Measurements from ENCODE around the gene LPGAT1. TPM values are rescaled to one million over a fixed set of nuclear protein-coding genes. Genes with fewer than 3 reads are reported as not detected.
A peak's percentile ranks its signal among the peaks of the same experiment; 100 is the strongest.

LPGAT1 gene
- total and polyA plus RNA-seq, 2 of the 13 experiments (the other 11 are each of a cell fraction or from before 2014, with no cell fraction given) = 12.1 to 48.3 TPM

- TF ChIP-seq ZNF646 (CRISPR knock-in tag; IDR thresholded peaks at IDR 0.05) (peak; percentile 53; the same call in 1 of the 2 replicates), ZNF207 (IDR thresholded peaks at IDR 0.05; ENCODE audit: borderline replicate concordance) (no peak), CREB1 (IDR thresholded peaks at IDR 0.05) (peak; percentile 69), CREB1 (CRISPR knock-in tag; IDR thresholded peaks at IDR 0.05) (no peak), ZNF234 (CRISPR knock-in tag; conservative IDR thresholded peaks at IDR 0.05) (no peak), ZNF790 (CRISPR knock-in tag; IDR thresholded peaks at IDR 0.05; ENCODE audit: borderline replicate concordance) (no peak), TRIM22 (IDR thresholded peaks at IDR 0.05) (no peak), ZXDC (CRISPR knock-in tag; IDR thresholded peaks at IDR 0.05) (no peak), GABPA (IDR thresholded peaks at IDR 0.05; ENCODE audit: low read depth, low read length) (no peak), GABPA (CRISPR knock-in tag; IDR thresholded peaks at IDR 0.05; ENCODE audit: low read depth) (no peak), ZNF510 (CRISPR knock-in tag; IDR thresholded peaks at IDR 0.05; ENCODE audit: low read depth) (no peak), ATF7 (IDR thresholded peaks at IDR 0.05) (peak; percentile 65), ATF7 (CRISPR knock-in tag; IDR thresholded peaks at IDR 0.05) (no peak; the same call in 1 of the 2 replicates), CREM (IDR thresholded peaks at IDR 0.05) (0 out of 2 replicates have a peak, but pooled peaks have one; percentile 14), CREM (CRISPR knock-in tag; IDR thresholded peaks at IDR 0.05) (no peak), CEBPG (CRISPR knock-in tag; IDR thresholded peaks at IDR 0.05) (peak; percentile 51; the same call in 1 of the 2 replicates), ZNF740 (CRISPR knock-in tag; IDR thresholded peaks at IDR 0.05) (no peak), ZMYM4 (CRISPR knock-in tag; IDR thresholded peaks at IDR 0.05) (0 out of 2 replicates have a peak, but pooled peaks have one; percentile 7), NONO (IDR thresholded peaks at IDR 0.05) (no peak), NONO (CRISPR knock-in tag; conservative IDR thresholded peaks at IDR 0.05) (0 out of 2 replicates have a peak, but pooled peaks have one; percentile 42), KAT2B (IDR thresholded peaks at IDR 0.05; ENCODE audit: borderline replicate concordance, low read depth, low read length) (no peak), ZNF460 (CRISPR knock-in tag; IDR thresholded peaks at IDR 0.05; ENCODE audit: borderline replicate concordance) (no peak)
These were observed 107.3 kb downstream of the LPGAT1 start (continued) for GRCh38 chr1:211723273-211723672.

Measured in HepG2 (cell line).